ENCODE results near the gene HDAC4.

Gene HDAC4

GRCh38 chr2:239383036-239383758, 17.6 kb downstream of the HDAC4 start:
- no peak for DNase-seq

GRCh38 chr2:239382384-239382880, 18.4 kb downstream of the HDAC4 start:
- no peak for DNase-seq

- no peak for DNase-seq
Measured at GRCh38 chr2:239381709-239382134, 19.1 kb downstream of the HDAC4 start.

- peak in 1 of 2 donors; percentile 72 for DNase-seq
Measured at GRCh38 chr2:239380831-239381708, 19.8 kb downstream of the HDAC4 start.

- no peak for DNase-seq
Measured at GRCh38 chr2:239379641-239380170, 21.1 kb downstream of the HDAC4 start.

- DNase-seq = no peak
Measured at GRCh38 chr2:239378918-239379640, 21.7 kb downstream of the HDAC4 start.

- no peak for DNase-seq
Measured at GRCh38 chr2:239378021-239378917, 22.6 kb downstream of the HDAC4 start.

GRCh38 chr2:239377591-239377990, 23.2 kb downstream of the HDAC4 start:
- DNase-seq = no peak

- no peak for DNase-seq
Measured at GRCh38 chr2:239376942-239377531, 23.8 kb downstream of the HDAC4 start.

- no peak for DNase-seq
Measured at GRCh38 chr2:239376351-239376750, 24.5 kb downstream of the HDAC4 start.

GRCh38 chr2:239375278-239376061, 25.4 kb downstream of the HDAC4 start:
- no peak for DNase-seq

GRCh38 chr2:239374896-239375277, 25.9 kb downstream of the HDAC4 start:
- DNase-seq = no peak

- DNase-seq = no peak
Measured at GRCh38 chr2:239372835-239373234, 28.0 kb downstream of the HDAC4 start.

- DNase-seq = no peak
Measured at GRCh38 chr2:239371726-239372686, 28.8 kb downstream of the HDAC4 start.

- DNase-seq = no peak
Measured at GRCh38 chr2:239370876-239371725, 29.7 kb downstream of the HDAC4 start.

- DNase-seq = no peak
Measured at GRCh38 chr2:239370403-239370802, 30.4 kb downstream of the HDAC4 start.

- DNase-seq = no peak
Measured at GRCh38 chr2:239369631-239370161, 31.1 kb downstream of the HDAC4 start.

Data from hippocampal formation (tissue), 2 donors.